Measurements from ENCODE around the gene PRPS1L1. TPM values are rescaled to one million over a fixed set of nuclear protein-coding genes. Genes with fewer than 3 reads are reported as not detected.

PRPS1L1 gene
- total RNA-seq, 1 experiment from 2014 or later, result not detected

- no peak for DNase-seq (ENCODE audit: low read depth)
- in situ Hi-C loops (cut with HindIII; ENCODE audit: low pct_unique_long_range_greater_than_20kb, low sequenced_read_pairs), result no loop called here
These were observed 43.4 kb downstream of the PRPS1L1 start for GRCh38 chr7:17984288-17984687.

- DNase-seq (ENCODE audit: low read depth), result no peak
- in situ Hi-C loops (cut with HindIII; ENCODE audit: low pct_unique_long_range_greater_than_20kb, low sequenced_read_pairs), result no loop called here
These were observed 44.2 kb downstream of the PRPS1L1 start for GRCh38 chr7:17983221-17984062.

GRCh38 chr7:17976952-17977351, 50.7 kb downstream of the PRPS1L1 start:
- no peak for DNase-seq (ENCODE audit: low read depth)
- in situ Hi-C loops (cut with HindIII; ENCODE audit: low pct_unique_long_range_greater_than_20kb, low sequenced_read_pairs), result no loop called here

Other genes with a start within 250 kb of the PRPS1L1 start
- gene SNX13, start 87.4 kb downstream of the PRPS1L1 start, total RNA-seq (2014; rRNA removed; shearing (Covaris generic); ENCODE audit: low replicate concordance), result 9.8 and 31.9 TPM in 2 replicates